ENCODE data around the gene NEDD9. TPM values are rescaled to one million over a fixed set of nuclear protein-coding genes. Genes with fewer than 3 reads are reported as not detected.

NEDD9 gene
- total and polyA plus RNA-seq, 2 of the 4 experiments (the other 2 are of a cell fraction): 7.6 to 16.5 TPM

GRCh38 chr6:11246722-11247121, 14.3 kb upstream of the NEDD9 start:
- CTCF ChIA-PET: no interaction called here
- TF ChIP-seq CTCF (conservative IDR thresholded peaks at IDR 0.05; ENCODE audit: low read depth, low read length): no peak
- TF ChIP-seq RAD21 (IDR thresholded peaks at IDR 0.05; ENCODE audit: low read length): no peak
- TF ChIP-seq NFE2L2 (IDR thresholded peaks at IDR 0.05; ENCODE audit: low read depth, low read length): no peak
- no peak for TF ChIP-seq FOS (IDR thresholded peaks at IDR 0.05; ENCODE audit: low read depth, low read length)
- TF ChIP-seq MAZ (IDR thresholded peaks at IDR 0.05; ENCODE audit: borderline replicate concordance, low read depth, low read length): no peak
- TF ChIP-seq SMC3 (IDR thresholded peaks at IDR 0.05; ENCODE audit: low read depth, low read length): no peak
- no peak for TF ChIP-seq BHLHE40 (IDR thresholded peaks at IDR 0.05; ENCODE audit: low read depth, low read length)
- no peak for TF ChIP-seq RFX5 (IDR thresholded peaks at IDR 0.05; ENCODE audit: low read depth, low read length)
- no peak for TF ChIP-seq USF2 (IDR thresholded peaks at IDR 0.05; ENCODE audit: low read depth, low read length)
- no peak for TF ChIP-seq MAFK (IDR thresholded peaks at IDR 0.05; ENCODE audit: low read depth, low read length)
- no peak for TF ChIP-seq CEBPB (IDR thresholded peaks at IDR 0.05; ENCODE audit: low read depth, low read length)
- TF ChIP-seq CHD1 (IDR thresholded peaks at IDR 0.05; ENCODE audit: low read depth, low read length): no peak
- no peak for TF ChIP-seq POLR2A (IDR thresholded peaks at IDR 0.05; ENCODE audit: low read depth, low read length)
- no peak for TF ChIP-seq ELK1 (IDR thresholded peaks at IDR 0.05; ENCODE audit: borderline replicate concordance, low read depth, low read length)
- no peak for TF ChIP-seq RCOR1 (IDR thresholded peaks at IDR 0.05; ENCODE audit: insufficient replicate concordance, low read length)

More at GRCh38 chr6:11246722-11247121, 14.3 kb upstream of the NEDD9 start:
- in situ Hi-C loops (cut with MboI; ENCODE audit: low sequenced_read_pairs) (no loop called here), intact Hi-C loops (cut with micrococcal nuclease) (no loop called here), dilution Hi-C loops (cut with HindIII; ENCODE audit: low sequenced_read_pairs, unreplicated experiment) (no loop called here)
- H3K4me3 ChIP-seq (ENCODE audit: insufficient read depth, low read depth, low read length): no peak overlapping the region
- H3K9me1 ChIP-seq (ENCODE audit: insufficient read depth, low read length): no peaks in the 10 kb centered on the region
- no peak overlapping the region for H3K23ac ChIP-seq (ENCODE audit: low read depth, low read length)
- H3K4me2 ChIP-seq (ENCODE audit: low read depth, low read length): no peak overlapping the region
- POLR2A ChIA-PET (ENCODE audit: unreplicated experiment): no interaction called here
- no peak overlapping the region for H3K14ac ChIP-seq (replicated peaks; ENCODE audit: low read depth, low read length)
- H3K18ac ChIP-seq (ENCODE audit: low read depth, low read length): no peak overlapping the region
- H4K91ac ChIP-seq (ENCODE audit: insufficient read depth, low read depth, low read length): no peak overlapping the region
- H3K27me3 ChIP-seq (ENCODE audit: control insufficient read depth, insufficient read depth, low read length): no peaks in the 10 kb centered on the region
- no peak overlapping the region for H3K27ac ChIP-seq (ENCODE audit: insufficient read depth, low read length)
- no peak overlapping the region for H3K9ac ChIP-seq (ENCODE audit: low read depth, low read length)
- no peaks in the 10 kb centered on the region for H3K79me1 ChIP-seq (ENCODE audit: low read depth in 1 of 2, low read length in 2 of 2)
- 80% methylated on average over 1 of the region's 6 CpGs; no CpG with 5 or more reads in 1 of the 2 experiments for WGBS, 2 experiments (ENCODE audit: extremely low coverage in 2 of 2, insufficient read length in 1 of 2)
- ATAC-seq (ENCODE audit: low read depth) (no peak), DNase-seq (no peak)
- H4K20me1 ChIP-seq (ENCODE audit: insufficient read depth, low read length): no peaks in the 10 kb centered on the region
- H3K36me3 ChIP-seq (ENCODE audit: control insufficient read depth, insufficient read depth, low read length): no peaks in the 10 kb centered on the region
- H4K5ac ChIP-seq (ENCODE audit: low read depth, low read length): no peak overlapping the region
- no peak overlapping the region for H3K56ac ChIP-seq (ENCODE audit: extremely low read depth, insufficient read depth, low read length)
- H3K4me1 ChIP-seq (ENCODE audit: control insufficient read depth, insufficient read depth, low read length): peaks cover 5% of the 10 kb centered on the region
- H3K4ac ChIP-seq (ENCODE audit: low read depth, low read length): no peak overlapping the region
- H3K9me3 ChIP-seq (ENCODE audit: control insufficient read depth, insufficient read depth, low read length): 0 out of 2 replicates have a peak, but pooled peaks cover 2% of the 10 kb centered on the region
- H4K8ac ChIP-seq (ENCODE audit: low read depth in 2 of 2, low read length in 2 of 2): no peak overlapping the region
- H2AFZ ChIP-seq (replicated peaks; ENCODE audit: low read length, poor library complexity): no peak overlapping the region
- H2AK9ac ChIP-seq (replicated peaks; ENCODE audit: low read depth, low read length, poor library complexity): no peak overlapping the region
- BruUV-seq (replicated peaks): no TSS peak
- no peak overlapping the region for H2BK120ac ChIP-seq (ENCODE audit: low read depth, low read length)
- H2BK5ac ChIP-seq (ENCODE audit: low read depth, low read length, poor library complexity, severe bottlenecking): no peak overlapping the region
- H2BK20ac ChIP-seq (ENCODE audit: low read depth, low read length): no peak overlapping the region
- H2BK15ac ChIP-seq (ENCODE audit: low read depth, low read length): no peak overlapping the region
- H2AK5ac ChIP-seq (ENCODE audit: low read depth, low read length): no peak overlapping the region

All from IMR-90 (cell line).